Astrocyte (in vitro differentiated cells and primary cell): ENCODE measurements around the gene SH2D2A. TPM values are rescaled to one million over a fixed set of nuclear protein-coding genes. Genes with fewer than 3 reads are reported as not detected.

ENCODE experiments used
- DNase-seq: peaks from one replicate; pipeline ENCODE4 v3.0.0-alpha.2; 2010; ENCODE audit warnings: low read depth
- FAIRE-seq: peaks from 2 replicates; lab custom pipeline; 2011; peaks lifted over from hg19 to GRCh38; lab: Jason Lieb, UNC
- H2AFZ ChIP-seq: 2 replicates; pipeline ENCODE4 v1.6.0; 2012; ENCODE audit warnings: low read depth, low read length, inconsistent platforms
- H3K27ac ChIP-seq: 2 replicates; pipeline ENCODE4 v1.5.1; 2011; ENCODE audit warnings: low read depth, low read length, inconsistent platforms
- H3K27me3 ChIP-seq: 2 replicates; pipeline ENCODE4 v1.6.0; 2011; ENCODE audit warnings: low read length, inconsistent platforms; ENCODE audit not compliant: insufficient read depth
- H3K36me3 ChIP-seq: 2 replicates; pipeline ENCODE4 v1.5.1; 2011; ENCODE audit warnings: low read length, inconsistent platforms; ENCODE audit not compliant: insufficient read depth
- H3K4me1 ChIP-seq: 2 replicates; pipeline ENCODE4 v1.5.1; 2011; ENCODE audit warnings: low read length, inconsistent platforms; ENCODE audit not compliant: insufficient read depth
- H3K4me2 ChIP-seq: 2 replicates; pipeline ENCODE4 v1.6.0; 2012; ENCODE audit warnings: low read length, inconsistent platforms
- H3K4me3 ChIP-seq: 2 replicates; pipeline ENCODE4 v1.5.1; 2011; ENCODE audit warnings: low read depth, mild to moderate bottlenecking, low read length, inconsistent platforms; ENCODE audit not compliant: insufficient read depth
- H3K79me2 ChIP-seq: 2 replicates; pipeline ENCODE4 v1.6.0; 2012; ENCODE audit warnings: mild to moderate bottlenecking, low read length, inconsistent platforms; ENCODE audit not compliant: insufficient read depth
- H3K9ac ChIP-seq: 2 replicates; pipeline ENCODE4 v1.6.0; 2012; ENCODE audit warnings: mild to moderate bottlenecking, low read length, inconsistent platforms
- H3K9me3 ChIP-seq: 2 replicates; pipeline ENCODE4 v1.5.1; 2012; ENCODE audit warnings: low read depth, mild to moderate bottlenecking, low read length, inconsistent platforms; ENCODE audit not compliant: insufficient read depth
- H4K20me1 ChIP-seq: 2 replicates; pipeline ENCODE4 v1.6.0; 2012; ENCODE audit warnings: low read length, inconsistent platforms; ENCODE audit not compliant: insufficient read depth
- H3K27ac Mint-ChIP-seq: one replicate; pipeline ENCODE4 v1.8.0; 2021; ENCODE audit warnings: mild to moderate bottlenecking, mixed read lengths; ENCODE audit not compliant: unreplicated experiment
- H3K27me3 Mint-ChIP-seq: one replicate; pipeline ENCODE4 v1.8.0; 2021; ENCODE audit warnings: low read depth, mixed read lengths; ENCODE audit not compliant: unreplicated experiment
- H3K36me3 Mint-ChIP-seq: one replicate; pipeline ENCODE4 v1.8.0; 2021; ENCODE audit warnings: low read depth, mixed read lengths; ENCODE audit not compliant: unreplicated experiment
- H3K4me1 Mint-ChIP-seq: one replicate; pipeline ENCODE4 v1.8.0; 2021; ENCODE audit warnings: low read depth, mixed read lengths; ENCODE audit not compliant: unreplicated experiment
- H3K4me3 Mint-ChIP-seq: one replicate; pipeline ENCODE4 v1.8.0; 2021; ENCODE audit warnings: mild to moderate bottlenecking, moderate library complexity, mixed read lengths; ENCODE audit not compliant: unreplicated experiment
- H3K9me3 Mint-ChIP-seq: one replicate; pipeline ENCODE4 v1.8.0; 2021; ENCODE audit warnings: mild to moderate bottlenecking, mixed read lengths; ENCODE audit not compliant: unreplicated experiment
- CTCF ChIP-seq: IDR thresholded peaks from 2 replicates; pipeline ENCODE4 v1.5.1; 2011; ENCODE audit warnings: low read depth, mild to moderate bottlenecking, inconsistent platforms, low read length, moderate library complexity; ENCODE audit not compliant: insufficient read depth
- EZH2 ChIP-seq: IDR thresholded peaks from 2 replicates; pipeline ENCODE4 v1.6.1; 2012; ENCODE audit warnings: mild to moderate bottlenecking, low read length, inconsistent platforms; ENCODE audit not compliant: insufficient read depth
- total RNA-seq: library from RNA; stranded (reverse); gene quantifications from 2 replicates; pipeline ENCODE4 v1.2.1, GENCODE V29; 2021

The SH2D2A gene
- total RNA-seq, 1 donor from 2014 or later = 1.1 TPM

DNA sequence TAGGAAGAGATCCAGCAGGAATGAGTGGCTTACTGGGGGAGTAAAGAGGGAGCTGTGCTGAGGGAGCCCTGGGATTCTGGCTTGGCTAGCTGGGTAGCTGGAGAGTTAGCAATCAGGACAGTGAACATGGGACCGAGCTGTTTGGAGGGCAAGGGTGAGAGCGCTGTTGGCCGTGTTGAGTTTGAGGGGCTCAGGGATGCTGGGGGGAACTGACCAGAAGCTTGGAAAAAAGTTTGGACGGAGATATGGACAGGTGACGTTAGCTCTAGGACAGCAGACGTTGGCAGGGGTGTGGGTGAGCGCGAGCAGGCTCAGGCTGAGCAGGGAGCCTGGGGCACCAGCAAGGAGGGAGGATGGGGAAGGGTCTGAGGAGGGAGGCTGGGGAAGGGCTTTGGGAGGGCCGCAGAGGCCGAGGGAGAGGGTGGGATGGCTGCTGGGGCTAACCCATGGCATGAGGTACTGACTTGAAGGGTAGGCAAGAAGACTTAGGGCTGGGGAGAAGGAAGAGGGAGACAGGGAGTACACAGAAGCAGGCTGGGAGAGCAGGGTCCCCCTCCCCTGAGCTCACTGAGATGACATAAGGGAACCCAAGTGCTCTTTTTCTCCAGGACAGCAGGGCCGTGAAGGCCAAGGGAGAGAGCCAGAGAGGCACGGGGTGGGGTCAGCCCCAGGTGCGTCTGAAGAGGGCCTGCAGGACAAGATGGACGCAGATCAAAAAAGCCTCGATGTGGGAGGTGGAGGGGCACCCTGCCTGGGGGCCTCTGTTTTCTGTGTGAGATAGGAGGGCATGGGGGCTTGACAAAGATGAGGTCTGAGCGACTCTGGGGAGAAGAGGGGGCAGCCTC, 8.2 kb downstream of the SH2D2A start:
- no peak for DNase-seq
- Histone ChIP-seq H4K20me1 (peaks cover 11% of the 10 kb centered on the region), H3K4me2 (no peak overlapping the region), H3K36me3 (no peaks in the 10 kb centered on the region), H3K9me3 (no peaks in the 10 kb centered on the region), H2AFZ (no peak overlapping the region), H3K27me3 (peaks cover 2% of the 10 kb centered on the region), H3K9ac (no peak overlapping the region), H3K4me1 (peaks cover 8% of the 10 kb centered on the region), H3K79me2 (no peaks in the 10 kb centered on the region), H3K27ac (no peak overlapping the region), H3K4me3 (no peak overlapping the region)
- TF ChIP-seq EZH2 = no peak
- no peak for TF ChIP-seq CTCF
- peaks cover 23% of the 10 kb centered on the region for H3K36me3 Mint-ChIP-seq
- peak overlapping the region; percentile 31 for H3K27ac Mint-ChIP-seq
- peaks cover 8% of the 10 kb centered on the region for H3K9me3 Mint-ChIP-seq
- peaks cover 30% of the 10 kb centered on the region for H3K27me3 Mint-ChIP-seq
- FAIRE-seq = no peak
- H3K4me1 Mint-ChIP-seq = peaks cover 16% of the 10 kb centered on the region
- no peak overlapping the region for H3K4me3 Mint-ChIP-seq

- Histone ChIP-seq H3K79me2 (no peaks in the 10 kb centered on the region), H3K4me2 (no peak overlapping the region), H3K9ac (no peak overlapping the region), H3K4me1 (peaks cover 7% of the 10 kb centered on the region), H3K36me3 (no peaks in the 10 kb centered on the region), H2AFZ (no peak overlapping the region), H3K27me3 (peaks cover 2% of the 10 kb centered on the region), H3K27ac (no peak overlapping the region), H4K20me1 (peaks cover 11% of the 10 kb centered on the region), H3K4me3 (no peak overlapping the region), H3K9me3 (no peaks in the 10 kb centered on the region)
- H3K9me3 Mint-ChIP-seq = peaks cover 8% of the 10 kb centered on the region
- peaks cover 21% of the 10 kb centered on the region for H3K36me3 Mint-ChIP-seq
- TF ChIP-seq EZH2 (no peak), CTCF (no peak)
- peaks cover 30% of the 10 kb centered on the region for H3K27me3 Mint-ChIP-seq
- H3K4me3 Mint-ChIP-seq = no peak overlapping the region
- no peak overlapping the region for H3K27ac Mint-ChIP-seq
- peaks cover 11% of the 10 kb centered on the region for H3K4me1 Mint-ChIP-seq
- FAIRE-seq (no peak), DNase-seq (no peak)
Observed at GRCh38 chr1:156807627-156808026, 9.0 kb downstream of the SH2D2A start.
